Measurements from ENCODE around the gene CLSTN2.

DNA sequence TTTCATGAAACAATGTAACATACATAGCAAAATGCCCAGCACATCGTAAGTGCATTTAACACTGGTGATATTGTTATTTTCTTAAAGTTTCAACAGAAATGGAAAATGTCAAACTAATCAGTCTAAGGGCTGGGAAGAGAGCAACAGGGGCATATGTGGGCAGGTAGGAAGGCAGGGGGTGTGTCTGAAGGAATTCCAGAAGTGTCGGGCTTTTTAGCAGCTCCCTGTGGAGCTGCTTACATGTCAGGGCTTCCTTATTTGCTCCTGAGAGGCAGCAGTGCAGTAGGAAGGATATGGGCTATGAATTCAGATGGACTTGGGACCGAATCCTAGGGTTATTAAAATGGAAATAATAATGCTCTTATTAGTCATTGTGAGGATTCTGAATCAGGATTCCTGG is 311.6 kb downstream of the CLSTN2 start:
- TF ChIP-seq, protein P1, sequence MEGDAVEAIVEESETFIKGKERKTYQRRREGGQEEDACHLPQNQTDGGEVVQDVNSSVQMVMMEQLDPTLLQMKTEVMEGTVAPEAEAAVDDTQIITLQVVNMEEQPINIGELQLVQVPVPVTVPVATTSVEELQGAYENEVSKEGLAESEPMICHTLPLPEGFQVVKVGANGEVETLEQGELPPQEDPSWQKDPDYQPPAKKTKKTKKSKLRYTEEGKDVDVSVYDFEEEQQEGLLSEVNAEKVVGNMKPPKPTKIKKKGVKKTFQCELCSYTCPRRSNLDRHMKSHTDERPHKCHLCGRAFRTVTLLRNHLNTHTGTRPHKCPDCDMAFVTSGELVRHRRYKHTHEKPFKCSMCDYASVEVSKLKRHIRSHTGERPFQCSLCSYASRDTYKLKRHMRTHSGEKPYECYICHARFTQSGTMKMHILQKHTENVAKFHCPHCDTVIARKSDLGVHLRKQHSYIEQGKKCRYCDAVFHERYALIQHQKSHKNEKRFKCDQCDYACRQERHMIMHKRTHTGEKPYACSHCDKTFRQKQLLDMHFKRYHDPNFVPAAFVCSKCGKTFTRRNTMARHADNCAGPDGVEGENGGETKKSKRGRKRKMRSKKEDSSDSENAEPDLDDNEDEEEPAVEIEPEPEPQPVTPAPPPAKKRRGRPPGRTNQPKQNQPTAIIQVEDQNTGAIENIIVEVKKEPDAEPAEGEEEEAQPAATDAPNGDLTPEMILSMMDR (IDR thresholded peaks at IDR 0.05; ENCODE audit: low read length): no peak
- no peak for TF ChIP-seq EZH2 (optimal IDR thresholded peaks at IDR 0.05; ENCODE audit: low read depth, low read length)

Data from MM.1S (cell line).